Measurements from ENCODE around the gene PLOD3. TPM values are rescaled to one million over a fixed set of nuclear protein-coding genes. Genes with fewer than 3 reads are reported as not detected.
A peak's percentile ranks its signal among the peaks of the same experiment; 100 is the strongest.

Gene PLOD3
- total and polyA plus RNA-seq, 2 of the 8 experiments (the other 6 are each of a cell fraction or from before 2014, with no cell fraction given): 28.4 to 47.2 TPM

- TF ChIP-seq FOSL1 (IDR thresholded peaks at IDR 0.05; ENCODE audit: insufficient read depth, low read depth, low read length) (no peak), GTF2F1 (IDR thresholded peaks at IDR 0.05; ENCODE audit: borderline replicate concordance, low read depth, low read length) (no peak), SRF (IDR thresholded peaks at IDR 0.05; ENCODE audit: low read depth, low read length) (no peak), CREB1 (IDR thresholded peaks at IDR 0.05) (no peak), SP1 (IDR thresholded peaks at IDR 0.05; ENCODE audit: low read depth, low read length) (no peak), SP2 (IDR thresholded peaks at IDR 0.05; ENCODE audit: low read length) (no peak), CBX5 (IDR thresholded peaks at IDR 0.05; ENCODE audit: low read depth, low read length) (no peak), SP4 (IDR thresholded peaks at IDR 0.05; ENCODE audit: low read length) (no peak), RXRA (IDR thresholded peaks at IDR 0.05; ENCODE audit: insufficient read depth, low read depth, low read length) (no peak), TAF1 (IDR thresholded peaks at IDR 0.05; ENCODE audit: low read depth, low read length) (no peak; the same call in 1 of the 2 replicates), KDM1A (IDR thresholded peaks at IDR 0.05; ENCODE audit: borderline replicate concordance, low read length) (peak; percentile 39; the same call in 1 of the 2 replicates), POLR2A (IDR thresholded peaks at IDR 0.05; ENCODE audit: control extremely low read depth in 1 of 2, low read depth in 2 of 2, low read length in 2 of 2) (peak in 1 of 2 experiments; percentile 50; a peak in 1 of 3 replicates), CBX8 (IDR thresholded peaks at IDR 0.05; ENCODE audit: borderline replicate concordance, low read depth, low read length) (no peak), ASH2L (IDR thresholded peaks at IDR 0.05; ENCODE audit: low read length) (no peak), USF2 (IDR thresholded peaks at IDR 0.05; ENCODE audit: low read length) (peak; percentile 23; the same call in 1 of the 2 replicates), RBBP5 (IDR thresholded peaks at IDR 0.05; ENCODE audit: borderline replicate concordance, low read depth, low read length) (no peak), KDM4A (IDR thresholded peaks at IDR 0.05; ENCODE audit: low read depth, low read length, severe bottlenecking) (peak; percentile 49), ZNF274 (IDR thresholded peaks at IDR 0.05; ENCODE audit: borderline replicate concordance, extremely low read depth, low read length) (no peak), CEBPB (IDR thresholded peaks at IDR 0.05; ENCODE audit: low read depth, low read length) (no peak)
Measured at GRCh38 chr7:101162551-101163278, 54.7 kb downstream of the PLOD3 start (continued).
